ENCODE results near the gene STXBP6.

The STXBP6 gene

DNA sequence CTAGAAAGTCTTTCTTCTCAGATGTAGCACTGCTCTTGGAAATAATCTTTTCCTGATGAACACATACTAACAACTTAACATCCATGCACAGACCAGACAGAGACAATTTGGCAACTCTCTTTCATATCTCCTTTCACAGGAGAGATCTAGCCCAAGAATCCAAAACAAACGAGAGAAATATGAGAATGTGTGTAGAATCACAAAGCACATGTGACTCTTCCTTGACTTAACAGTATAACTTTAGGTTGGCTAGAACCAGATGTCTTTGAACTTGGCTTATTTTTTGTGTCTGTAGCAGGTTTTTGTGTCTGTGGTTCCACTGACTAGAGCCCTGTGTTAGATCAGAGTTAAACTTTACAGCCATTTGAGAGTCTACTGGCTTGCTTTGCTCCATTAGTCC, 114.2 kb downstream of the STXBP6 start:
- TF ChIP-seq, protein P1, sequence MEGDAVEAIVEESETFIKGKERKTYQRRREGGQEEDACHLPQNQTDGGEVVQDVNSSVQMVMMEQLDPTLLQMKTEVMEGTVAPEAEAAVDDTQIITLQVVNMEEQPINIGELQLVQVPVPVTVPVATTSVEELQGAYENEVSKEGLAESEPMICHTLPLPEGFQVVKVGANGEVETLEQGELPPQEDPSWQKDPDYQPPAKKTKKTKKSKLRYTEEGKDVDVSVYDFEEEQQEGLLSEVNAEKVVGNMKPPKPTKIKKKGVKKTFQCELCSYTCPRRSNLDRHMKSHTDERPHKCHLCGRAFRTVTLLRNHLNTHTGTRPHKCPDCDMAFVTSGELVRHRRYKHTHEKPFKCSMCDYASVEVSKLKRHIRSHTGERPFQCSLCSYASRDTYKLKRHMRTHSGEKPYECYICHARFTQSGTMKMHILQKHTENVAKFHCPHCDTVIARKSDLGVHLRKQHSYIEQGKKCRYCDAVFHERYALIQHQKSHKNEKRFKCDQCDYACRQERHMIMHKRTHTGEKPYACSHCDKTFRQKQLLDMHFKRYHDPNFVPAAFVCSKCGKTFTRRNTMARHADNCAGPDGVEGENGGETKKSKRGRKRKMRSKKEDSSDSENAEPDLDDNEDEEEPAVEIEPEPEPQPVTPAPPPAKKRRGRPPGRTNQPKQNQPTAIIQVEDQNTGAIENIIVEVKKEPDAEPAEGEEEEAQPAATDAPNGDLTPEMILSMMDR (IDR thresholded peaks at IDR 0.05; ENCODE audit: insufficient read depth, missing control alignments): no peak
- FAIRE-seq (no peak), DNase-seq (ENCODE audit: insufficient read length, low spot score) (no peak)

GRCh38 chr14:24928386-24928900, 121.5 kb downstream of the STXBP6 start:
- FAIRE-seq (no peak), DNase-seq (ENCODE audit: insufficient read length, low spot score) (no peak)
- TF ChIP-seq, protein P1 (IDR thresholded peaks at IDR 0.05; ENCODE audit: insufficient read depth, missing control alignments): no peak

GRCh38 chr14:24927809-24928208, 122.1 kb downstream of the STXBP6 start:
- FAIRE-seq: no peak
- DNase-seq (ENCODE audit: insufficient read length, low spot score): no peak
- TF ChIP-seq, protein P1 (IDR thresholded peaks at IDR 0.05; ENCODE audit: insufficient read depth, missing control alignments): no peak

- TF ChIP-seq, protein P1 (IDR thresholded peaks at IDR 0.05; ENCODE audit: insufficient read depth, missing control alignments): no peak
- FAIRE-seq: no peak
- DNase-seq (ENCODE audit: insufficient read length, low spot score): no peak
Observed at GRCh38 chr14:24925771-24926374, 124.1 kb downstream of the STXBP6 start.

DNA sequence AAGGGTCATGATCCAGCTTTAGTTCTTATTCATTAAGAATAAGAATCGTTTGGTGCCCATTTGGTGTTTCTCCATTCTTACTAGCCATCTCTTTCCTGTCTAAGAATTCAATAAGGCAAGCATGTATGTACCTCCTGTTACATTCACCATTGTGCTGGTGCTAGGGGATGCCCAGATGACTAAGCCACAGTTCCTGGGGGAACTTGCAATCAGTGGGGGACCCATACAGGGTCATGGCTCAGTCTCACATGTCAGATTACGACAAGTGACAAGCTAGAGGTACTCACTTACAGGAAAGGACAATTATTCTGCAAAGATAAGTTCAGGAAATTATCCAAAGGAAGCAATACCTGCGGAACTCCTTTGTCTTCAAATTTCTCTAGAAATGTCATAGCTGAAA, 125.4 kb downstream of the STXBP6 start:
- FAIRE-seq: no peak
- DNase-seq (ENCODE audit: insufficient read length, low spot score): no peak
- TF ChIP-seq, protein P1 (IDR thresholded peaks at IDR 0.05; ENCODE audit: insufficient read depth, missing control alignments): no peak

DNA sequence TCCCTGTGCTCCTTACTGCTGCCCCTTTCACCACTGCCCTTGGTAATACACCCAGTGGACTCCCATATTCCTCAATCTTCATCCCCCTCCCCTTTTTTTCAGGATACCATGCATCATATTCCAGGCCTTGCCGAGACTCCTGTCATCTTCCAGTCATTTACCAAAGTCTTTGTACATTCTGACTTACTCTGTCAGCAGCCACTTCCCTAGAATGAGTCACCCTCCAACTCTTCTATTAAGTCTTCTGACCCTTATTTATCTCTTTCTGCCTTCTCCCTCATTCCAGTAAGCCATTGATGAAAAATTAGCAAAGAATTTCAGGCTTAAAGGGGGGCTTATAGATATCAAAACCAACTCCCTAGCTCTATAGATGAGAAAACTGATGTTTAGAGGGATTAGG, 128.0 kb downstream of the STXBP6 start:
- DNase-seq (ENCODE audit: insufficient read length, low spot score): no peak
- FAIRE-seq: no peak
- TF ChIP-seq, protein P1 (IDR thresholded peaks at IDR 0.05; ENCODE audit: insufficient read depth, missing control alignments): no peak

DNA sequence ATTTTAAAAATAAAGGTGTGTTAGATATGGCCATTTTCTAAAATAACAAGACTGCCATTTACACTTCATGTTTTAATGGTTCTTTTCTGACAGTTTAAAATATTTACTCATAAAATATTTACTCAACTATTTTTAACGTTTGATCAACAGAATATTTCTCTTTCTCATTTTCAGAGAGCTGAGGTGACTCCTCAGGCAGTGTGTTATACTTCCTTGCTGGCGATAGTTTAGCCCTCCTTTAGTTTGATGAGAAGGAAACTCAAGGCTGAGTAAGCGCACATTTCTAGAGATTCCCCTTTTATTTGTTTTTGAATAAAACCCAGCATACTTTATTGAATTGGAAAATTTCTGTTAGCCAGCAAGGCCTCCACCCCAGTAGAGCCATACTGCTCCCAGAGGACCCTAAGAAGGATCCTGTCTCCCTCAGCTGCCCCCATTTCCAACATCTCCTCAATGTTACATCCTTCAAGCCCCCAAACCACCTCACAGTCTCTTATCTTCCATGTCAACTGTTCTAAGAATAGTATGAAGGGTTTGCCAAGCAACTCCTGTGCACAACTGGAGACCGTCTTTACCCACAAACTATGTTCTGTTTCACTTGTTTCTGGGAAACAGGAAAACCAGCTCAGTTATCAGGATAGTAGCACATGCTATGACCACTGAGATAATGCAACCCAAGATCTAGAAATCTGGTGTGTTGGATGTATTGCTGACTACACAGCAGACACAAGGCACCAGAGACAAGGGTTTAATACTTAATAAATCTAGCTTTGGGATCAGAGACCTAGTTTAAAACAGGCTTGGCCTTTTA, 129.5 kb downstream of the STXBP6 start:
- FAIRE-seq (no peak), DNase-seq (ENCODE audit: insufficient read length, low spot score) (no peak)
- TF ChIP-seq, protein P1 (IDR thresholded peaks at IDR 0.05; ENCODE audit: insufficient read depth, missing control alignments): no peak

Data from D721Med (cell line).